Subcutaneous adipose tissue (tissue), 4 donors: ENCODE results near the gene LCLAT1. TPM values are rescaled to one million over a fixed set of nuclear protein-coding genes. Genes with fewer than 3 reads are reported as not detected.

Experiments used
- total RNA-seq, 4 donors: library from RNA; depleted of rRNA; stranded (reverse); fragments of >200 nt; gene quantifications; one replicate each; pipeline ENCODE4 v1.1.0, GENCODE V29; 2016
- TF ChIP-seq, protein P1 (sequence below): fragments of 450-650 bp; IDR thresholded peaks from one replicate; pipeline ENCODE4 v1.5.1; 2016; ENCODE audit warnings: low read depth, mild to moderate bottlenecking, control low read depth, antibody characterized with exemption, moderate library complexity

Gene LCLAT1
- total RNA-seq, 4 donors from 2014 or later, result 4.0 to 12.4 (median 7.6) TPM

DNA sequence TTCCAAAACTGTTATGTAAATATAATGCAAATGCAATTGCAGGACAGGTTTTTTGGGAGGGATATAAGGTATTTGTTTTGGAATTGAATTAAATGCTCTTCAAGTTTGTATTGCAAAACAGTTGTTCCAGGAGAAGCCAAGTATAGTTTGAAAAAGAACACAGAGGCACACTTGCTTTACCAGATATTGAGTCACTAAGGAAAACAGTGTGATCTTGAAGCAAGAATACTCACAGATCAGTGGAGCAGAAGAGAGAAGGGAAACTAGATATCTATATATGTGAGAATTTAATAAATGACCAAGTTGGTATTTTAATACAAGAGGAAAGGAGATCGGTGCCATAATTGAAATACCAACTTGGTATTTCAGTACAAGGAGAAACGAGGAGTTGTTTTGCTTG lies 181.3 kb downstream of the LCLAT1 start:
- TF ChIP-seq, protein P1, sequence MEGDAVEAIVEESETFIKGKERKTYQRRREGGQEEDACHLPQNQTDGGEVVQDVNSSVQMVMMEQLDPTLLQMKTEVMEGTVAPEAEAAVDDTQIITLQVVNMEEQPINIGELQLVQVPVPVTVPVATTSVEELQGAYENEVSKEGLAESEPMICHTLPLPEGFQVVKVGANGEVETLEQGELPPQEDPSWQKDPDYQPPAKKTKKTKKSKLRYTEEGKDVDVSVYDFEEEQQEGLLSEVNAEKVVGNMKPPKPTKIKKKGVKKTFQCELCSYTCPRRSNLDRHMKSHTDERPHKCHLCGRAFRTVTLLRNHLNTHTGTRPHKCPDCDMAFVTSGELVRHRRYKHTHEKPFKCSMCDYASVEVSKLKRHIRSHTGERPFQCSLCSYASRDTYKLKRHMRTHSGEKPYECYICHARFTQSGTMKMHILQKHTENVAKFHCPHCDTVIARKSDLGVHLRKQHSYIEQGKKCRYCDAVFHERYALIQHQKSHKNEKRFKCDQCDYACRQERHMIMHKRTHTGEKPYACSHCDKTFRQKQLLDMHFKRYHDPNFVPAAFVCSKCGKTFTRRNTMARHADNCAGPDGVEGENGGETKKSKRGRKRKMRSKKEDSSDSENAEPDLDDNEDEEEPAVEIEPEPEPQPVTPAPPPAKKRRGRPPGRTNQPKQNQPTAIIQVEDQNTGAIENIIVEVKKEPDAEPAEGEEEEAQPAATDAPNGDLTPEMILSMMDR, result no peak

DNA sequence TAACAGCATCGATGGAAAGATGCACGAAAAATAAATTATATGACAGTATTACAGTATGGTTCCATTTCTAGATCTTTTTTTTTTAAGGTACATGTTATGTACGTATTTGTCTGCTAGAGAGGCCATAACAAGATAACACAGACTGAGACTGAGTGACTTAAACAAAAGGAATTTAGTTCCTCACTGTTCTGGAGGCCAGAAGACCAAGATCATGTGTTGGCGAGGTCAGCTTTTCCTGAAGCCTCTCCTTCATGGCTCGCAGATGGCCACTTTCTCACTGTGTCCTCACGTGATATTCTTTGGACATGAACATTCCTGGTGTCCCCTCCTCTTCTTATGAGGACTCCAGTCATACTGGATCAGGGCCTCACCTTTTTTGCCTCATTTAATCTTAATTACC lies 182.8 kb downstream of the LCLAT1 start:
- TF ChIP-seq, protein P1, result no peak

DNA sequence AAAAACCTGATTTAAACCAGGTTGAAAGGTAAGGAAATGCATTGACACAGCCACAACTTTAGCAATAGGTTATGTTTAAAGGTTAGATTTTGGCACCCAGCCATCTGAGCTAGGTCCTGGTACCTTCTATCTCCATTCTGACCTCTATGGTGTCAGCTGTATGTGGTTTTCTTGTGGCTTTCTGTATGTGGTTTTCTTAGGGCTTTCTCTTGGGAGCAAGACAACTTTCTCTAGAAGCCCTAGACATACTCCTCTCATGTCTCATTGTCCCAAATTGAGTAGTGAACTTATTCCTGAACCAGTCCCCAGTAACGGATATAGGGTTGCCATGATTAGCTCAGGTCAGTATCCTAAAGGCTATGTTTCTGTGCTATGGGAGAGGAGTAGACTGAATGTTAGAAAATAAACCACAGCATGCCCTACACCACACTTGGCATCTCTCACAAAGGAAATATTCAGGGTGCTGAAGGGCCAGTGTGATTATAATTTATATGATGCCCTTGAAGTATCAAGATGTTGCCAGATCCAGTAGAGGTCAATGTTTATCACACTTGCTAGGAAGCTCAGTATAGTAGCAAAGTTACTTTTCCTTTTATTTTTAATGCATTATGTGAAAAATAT lies 184.1 kb downstream of the LCLAT1 start:
- TF ChIP-seq, protein P1, result no peak

DNA sequence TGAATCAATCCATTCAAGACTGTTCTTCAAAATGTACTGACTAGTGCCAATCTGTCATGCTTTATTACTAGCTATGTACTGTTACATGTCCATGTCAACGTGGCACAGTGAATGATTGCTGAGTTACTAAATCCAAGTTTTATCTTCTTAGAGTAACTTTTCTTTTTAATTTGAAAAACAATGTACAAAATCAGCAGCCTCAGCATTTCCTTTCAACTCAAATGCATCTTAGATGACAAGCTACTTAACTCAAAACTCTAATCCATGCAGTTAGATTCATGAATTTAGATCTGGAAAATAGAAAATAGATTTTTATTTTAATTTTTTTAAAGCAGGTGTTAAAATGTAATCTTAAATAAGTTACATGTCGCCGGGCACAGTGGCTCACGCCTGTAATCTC lies 186.0 kb downstream of the LCLAT1 start:
- TF ChIP-seq, protein P1, result no peak

DNA sequence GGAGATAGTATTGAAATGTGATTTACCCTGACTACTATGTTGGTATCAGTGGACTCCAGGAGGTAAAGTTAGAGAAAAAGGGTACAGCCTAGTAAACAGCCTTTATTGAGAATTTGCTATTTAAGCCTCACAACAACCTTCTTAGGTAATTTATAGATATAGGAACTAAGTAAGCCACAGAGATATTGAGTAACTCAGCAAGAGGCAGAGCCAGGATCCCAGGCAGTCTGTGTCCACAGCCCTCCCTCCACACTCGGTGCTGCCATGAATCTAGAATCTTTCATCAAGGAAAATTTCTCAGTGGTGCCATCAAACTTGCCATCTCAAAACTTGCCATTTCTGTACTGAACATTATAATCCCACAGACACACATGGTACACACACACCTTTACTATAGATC lies 189.3 kb downstream of the LCLAT1 start:
- TF ChIP-seq, protein P1, result no peak

DNA sequence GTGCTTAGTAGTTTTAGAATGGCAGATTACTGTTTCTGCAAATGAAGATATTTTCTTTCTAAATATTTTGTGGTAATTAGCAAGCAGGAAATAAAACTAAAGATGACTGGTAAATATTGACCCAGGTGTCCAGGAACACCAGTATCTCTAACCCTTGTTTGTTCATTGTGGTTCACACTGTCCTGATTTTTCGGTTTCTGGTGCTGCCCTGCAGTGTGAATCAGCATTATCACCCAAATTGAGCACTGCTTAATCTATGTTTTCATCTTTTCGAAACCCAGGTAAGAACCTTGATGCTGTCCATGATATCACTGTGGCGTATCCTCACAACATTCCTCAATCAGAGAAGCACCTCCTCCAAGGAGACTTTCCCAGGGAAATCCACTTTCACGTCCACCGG lies 192.8 kb downstream of the LCLAT1 start:
- TF ChIP-seq, protein P1, result no peak

DNA sequence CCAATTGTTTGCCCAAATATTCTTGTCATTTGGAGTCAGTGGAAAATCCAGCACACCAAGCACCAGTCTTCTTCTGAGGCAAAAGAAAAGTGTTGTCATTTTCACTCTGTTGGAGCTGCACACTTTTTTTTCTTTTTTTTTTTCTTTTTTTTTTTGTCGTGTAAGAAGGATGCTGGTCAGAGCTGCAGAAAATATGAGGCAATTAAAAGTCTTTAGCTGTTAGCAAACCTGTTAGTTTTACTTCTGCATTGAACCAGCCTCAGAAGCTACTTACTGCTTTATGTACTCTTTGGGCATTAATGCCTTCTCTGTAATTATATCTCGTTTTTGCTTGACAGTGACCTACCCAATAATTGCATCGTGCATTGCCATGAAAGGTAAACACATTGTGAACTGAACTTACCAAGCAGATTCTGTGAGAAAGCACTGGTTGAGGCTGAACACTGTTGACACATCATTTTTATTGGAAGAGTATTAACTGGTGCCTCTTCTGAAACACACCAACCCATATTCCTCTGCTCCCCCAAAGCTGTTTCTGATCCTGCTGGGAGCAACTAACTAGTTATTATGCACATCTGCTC lies 194.8 kb downstream of the LCLAT1 start:
- TF ChIP-seq, protein P1, result no peak
